Stimulated activated naive CD8-positive, alpha-beta T cell treated with anti-CD3 and anti-CD28 coated beads, Interleukin-15, Interleukin-2, amounts not matched to agents 100 U/mL and 50 U/mL, for 24 hours (primary cell): Measurements from ENCODE around the gene ARHGAP15.
A peak's percentile ranks its signal among the peaks of the same experiment; 100 is the strongest.

Experiments used
- ATAC-seq: fragments of 150-1000 bp; cut with Tn5 transposase; one replicate; pipeline ENCODE4 v1.10.0; 2021
- DNase-seq: peaks from one replicate; pipeline ENCODE4 v3.0.0; 2021

ARHGAP15 gene

GRCh38 chr2:143144813-143145455 lies 15.7 kb downstream of the ARHGAP15 start:
- ATAC-seq (no peak), DNase-seq (no peak)

GRCh38 chr2:143146366-143146765 lies 17.1 kb downstream of the ARHGAP15 start:
- ATAC-seq, result no peak

GRCh38 chr2:143146815-143147530 lies 17.8 kb downstream of the ARHGAP15 start:
- DNase-seq (no peak), ATAC-seq (no peak)

More at GRCh38 chr2:143146366-143146765, 17.1 kb downstream of the ARHGAP15 start:
- no peak for DNase-seq

- ATAC-seq (no peak), DNase-seq (no peak)
Observed at GRCh38 chr2:143148011-143148410, 18.8 kb downstream of the ARHGAP15 start.

GRCh38 chr2:143148757-143149156 lies 19.5 kb downstream of the ARHGAP15 start:
- DNase-seq (no peak), ATAC-seq (no peak)

GRCh38 chr2:143150287-143150686 lies 21.1 kb downstream of the ARHGAP15 start:
- DNase-seq, result no peak
- ATAC-seq, result no peak

- peak; percentile 77 for ATAC-seq
- no peak for DNase-seq
Observed at GRCh38 chr2:143151111-143151752, 22.0 kb downstream of the ARHGAP15 start.

- no peak for DNase-seq
- ATAC-seq, result no peak
Observed at GRCh38 chr2:143152219-143152618, 23.0 kb downstream of the ARHGAP15 start.

GRCh38 chr2:143152637-143153036 lies 23.4 kb downstream of the ARHGAP15 start:
- ATAC-seq, result no peak
- DNase-seq, result no peak

- DNase-seq, result no peak
- ATAC-seq, result no peak
Observed at GRCh38 chr2:143155661-143156060, 26.4 kb downstream of the ARHGAP15 start.

GRCh38 chr2:143157001-143157400 lies 27.8 kb downstream of the ARHGAP15 start:
- ATAC-seq (no peak), DNase-seq (no peak)

GRCh38 chr2:143157418-143157817 lies 28.2 kb downstream of the ARHGAP15 start:
- ATAC-seq, result no peak
- DNase-seq, result no peak

- no peak for ATAC-seq
- no peak for DNase-seq
Observed at GRCh38 chr2:143158098-143158497, 28.9 kb downstream of the ARHGAP15 start.

GRCh38 chr2:143158551-143159485 lies 29.6 kb downstream of the ARHGAP15 start:
- ATAC-seq, result no peak
- no peak for DNase-seq

- ATAC-seq (no peak), DNase-seq (no peak)
Observed at GRCh38 chr2:143159486-143159840, 30.2 kb downstream of the ARHGAP15 start.

GRCh38 chr2:143160732-143161707 lies 31.8 kb downstream of the ARHGAP15 start:
- DNase-seq (no peak), ATAC-seq (no peak)

GRCh38 chr2:143162123-143162837 lies 33.1 kb downstream of the ARHGAP15 start:
- DNase-seq (peak; percentile 34), ATAC-seq (peak; percentile 96)

GRCh38 chr2:143162997-143163396 lies 33.8 kb downstream of the ARHGAP15 start:
- no peak for DNase-seq
- no peak for ATAC-seq

- ATAC-seq, result no peak
Observed at GRCh38 chr2:143163499-143163898, 34.3 kb downstream of the ARHGAP15 start.

GRCh38 chr2:143165291-143165690 lies 36.1 kb downstream of the ARHGAP15 start:
- DNase-seq (no peak), ATAC-seq (no peak)

More at GRCh38 chr2:143163499-143163898, 34.3 kb downstream of the ARHGAP15 start:
- DNase-seq, result no peak
